Frontal cortex (tissue), 4 donors: Measurements from ENCODE around the gene IMMT. TPM values are rescaled to one million over a fixed set of nuclear protein-coding genes. Genes with fewer than 3 reads are reported as not detected.
A peak's percentile ranks its signal among the peaks of the same experiment; 100 is the strongest.

ENCODE experiments used
- DNase-seq, 2 donors: peaks; one replicate each; pipeline ENCODE4 v3.0.0; 2012; ENCODE audit warnings: low spot score in 2 of 2
- FAIRE-seq: peaks from 2 replicates; lab custom pipeline; 2012; peaks lifted over from hg19 to GRCh38; lab: Jason Lieb, UNC
- small RNA-seq: library from RNA; depleted of rRNA; stranded (forward); fragments of <200 nt; gene quantifications from one replicate; pipeline ENCODE3, GENCODE V24; 2014
- total RNA-seq: library from RNA; depleted of rRNA; stranded (reverse); fragments of >200 nt; gene quantifications from one replicate; pipeline ENCODE4 v1.2.3, GENCODE V29; 2014
- donor health status: control.
- donor health status: control.
- donor health status: control.

IMMT gene
- total RNA-seq, 1 donor from 2014 or later, result 43.6 TPM

DNA sequence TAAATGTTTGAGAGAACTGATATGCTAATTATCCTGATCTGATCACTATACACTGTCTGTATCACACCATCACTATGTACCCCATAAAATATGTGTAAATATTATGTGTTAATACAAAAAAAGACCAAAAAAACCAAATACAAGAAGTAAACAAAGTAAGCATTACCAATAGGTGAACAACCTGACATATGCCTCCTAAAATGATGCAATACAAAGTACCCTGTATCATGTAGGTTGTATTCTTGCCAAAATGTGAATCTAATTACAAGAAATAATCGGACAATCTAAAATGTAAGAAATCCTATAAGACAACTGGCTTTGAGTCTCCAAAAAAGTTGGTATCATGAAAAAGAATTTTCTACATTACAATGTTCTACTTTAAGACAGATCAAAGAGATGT lies 97.3 kb downstream of the IMMT start:
- FAIRE-seq (no peak), DNase-seq (no peak)

DNA sequence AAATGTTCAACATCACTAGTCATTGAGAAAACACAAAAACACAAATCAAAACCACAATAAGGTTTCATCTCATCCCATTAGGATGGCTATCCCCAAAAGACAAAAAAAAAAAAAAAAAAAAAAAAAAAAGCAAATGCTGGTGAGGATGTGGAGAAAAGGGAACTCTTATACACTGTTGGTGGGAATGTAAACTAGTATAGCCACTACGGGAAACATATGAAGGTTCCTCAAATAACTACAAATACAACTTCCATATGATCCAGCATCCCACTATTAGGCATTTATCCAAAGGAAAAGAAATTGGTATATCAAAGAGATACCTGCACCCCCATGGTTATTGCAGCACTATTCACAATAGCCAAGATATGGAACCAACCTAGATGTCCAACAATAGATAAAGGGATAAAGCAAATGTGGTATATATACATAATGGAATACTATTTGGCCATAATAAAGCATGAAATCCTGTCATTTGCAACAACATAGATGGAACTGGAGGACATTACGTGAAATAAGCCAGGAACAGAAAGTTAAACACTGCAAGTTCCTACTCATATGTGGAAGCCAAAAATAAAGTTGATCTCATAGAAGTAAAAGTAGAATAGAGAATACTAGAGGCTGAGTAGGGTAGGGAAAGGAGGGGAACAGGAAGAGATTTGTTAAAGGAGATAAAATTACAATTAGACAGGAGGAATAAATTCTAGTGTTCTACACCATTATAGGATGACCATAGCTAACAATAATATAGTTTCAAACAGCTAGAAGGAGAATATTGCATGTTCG lies 98.0 kb downstream of the IMMT start:
- no peak for FAIRE-seq
- DNase-seq, result no peak

GRCh38 chr2:86094229-86094628 lies 101.0 kb downstream of the IMMT start:
- no peak for DNase-seq

More at GRCh38 chr2:86094229-86094628, 101.0 kb downstream of the IMMT start:
- no peak for FAIRE-seq

Small RNA genes lying within 50 kb of the gene (small RNA-seq; reads per million reads assigned to genes)
- gene MIR4779 (not detected), gene RF00019 (not detected), gene SNORD94 (2,931 reads per million, percentile 100 among the genes with 10 or more reads in this experiment)

Other genes with a start within 250 kb of the IMMT start
- gene POLR1A, start 89.6 kb downstream of the IMMT start, total RNA-seq, result 11.0 TPM
- 77.0 TPM for gene PTCD3, start 89.2 kb downstream of the IMMT start, total RNA-seq
- 57.1 TPM for gene MRPL35, start 4.0 kb upstream of the IMMT start, total RNA-seq
- gene REEP1, start 142.2 kb upstream of the IMMT start, total RNA-seq, result 147 TPM
- 19.6 TPM for gene KDM3A, start 245.9 kb upstream of the IMMT start, total RNA-seq